ENCODE data around the gene MYO7B. TPM values are rescaled to one million over a fixed set of nuclear protein-coding genes. Genes with fewer than 3 reads are reported as not detected.
A peak's percentile ranks its signal among the peaks of the same experiment; 100 is the strongest.

Gene MYO7B
- total and polyA plus RNA-seq, 7 experiments from 2014 or later: 0.29 to 5.9 (median 1.3) TPM; not detected in 4

DNA sequence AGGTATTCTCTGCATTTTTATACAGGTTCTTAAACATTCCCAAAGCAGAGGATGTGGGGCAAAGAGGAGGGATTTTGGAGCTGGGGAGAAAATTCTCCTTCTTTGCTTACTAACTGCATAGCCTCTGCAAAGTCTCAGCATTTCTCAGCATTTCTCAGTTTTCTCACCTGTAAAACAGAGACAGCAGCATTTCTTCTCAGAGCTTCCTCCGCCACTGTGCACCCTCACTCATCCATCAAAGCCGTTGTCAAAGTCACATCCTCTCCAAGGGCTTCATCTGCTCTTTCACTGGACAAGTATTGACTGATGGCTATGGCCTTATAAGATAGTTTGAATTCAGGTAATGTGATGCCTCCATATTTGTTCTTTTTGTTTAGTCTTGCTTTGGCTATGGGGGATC is 17.4 kb downstream of the MYO7B start:
- ChIA-PET POLR2A (no interaction called here), CTCF (no interaction called here)
- Histone ChIP-seq H3K27ac (ENCODE audit: low read depth, low read length) (no peak overlapping the region), H3K4me1 (ENCODE audit: control insufficient read depth in 2 of 2, insufficient read depth in 2 of 2, low read length in 2 of 2) (no peaks in the 10 kb centered on the region), H3K27me3 (ENCODE audit: control insufficient read depth in 2 of 2, insufficient read depth in 2 of 2, low read length in 2 of 2) (no peaks in the 10 kb centered on the region), H3K4me3 (ENCODE audit: low read length) (no peak overlapping the region), H3K9me3 (ENCODE audit: control insufficient read depth in 2 of 3, low read length in 3 of 3) (no peaks in the 10 kb centered on the region), H3K36me3 (ENCODE audit: control insufficient read depth in 2 of 3, insufficient read depth in 3 of 3, low read length in 3 of 3) (no peaks in the 10 kb centered on the region)
- H3K27me3 Mint-ChIP-seq: peaks cover 9 to 69% (median 24%) of the 10 kb centered on the region in 5 donors
- no peak overlapping the region for H3K4me3 Mint-ChIP-seq
- H3K4me1 Mint-ChIP-seq: peaks cover 0 to 7% (median 0%) of the 10 kb centered on the region in 7 donors
- peaks cover 0 to 12% (median 8%) of the 10 kb centered on the region in 5 donors for H3K36me3 Mint-ChIP-seq
- peaks cover 4 to 25% (median 10%) of the 10 kb centered on the region in 11 donors for H3K9me3 Mint-ChIP-seq
- no peak for DNase-seq
- no peak overlapping the region for H3K27ac Mint-ChIP-seq
- intact Hi-C loops (cut with micrococcal nuclease): no loop called here
- no peak for ATAC-seq

DNA sequence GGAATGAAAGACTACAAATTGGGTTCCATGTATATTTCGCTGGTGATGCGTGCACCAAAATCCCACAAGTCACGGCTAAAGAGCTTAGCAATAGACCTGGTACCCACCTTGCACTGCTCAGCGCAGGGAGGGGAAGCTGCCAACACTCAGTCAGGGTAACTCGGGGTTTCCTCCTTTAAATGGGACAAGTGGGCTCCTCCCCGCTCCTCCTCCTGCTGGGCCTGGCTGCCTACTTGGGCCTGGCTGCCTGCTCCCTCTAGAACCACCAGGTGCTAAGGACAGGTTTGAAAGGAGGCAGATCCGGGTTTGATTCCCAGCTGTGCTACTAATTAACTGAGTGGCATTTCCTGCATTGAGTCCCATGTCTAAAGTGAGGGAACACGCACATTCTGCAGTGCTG is 23.4 kb downstream of the MYO7B start:
- Mint-ChIP-seq H3K4me3 (no peak overlapping the region), H3K27ac (no peak overlapping the region), H3K27me3 (peaks cover 0 to 69% (median 17%) of the 10 kb centered on the region in 5 donors), H3K36me3 (peaks cover 6 to 12% (median 7%) of the 10 kb centered on the region in 5 donors), H3K4me1 (peaks cover 0 to 20% (median 0%) of the 10 kb centered on the region in 7 donors), H3K9me3 (peaks cover 4 to 27% (median 11%) of the 10 kb centered on the region in 11 donors)
- H3K27ac ChIP-seq (ENCODE audit: low read depth, low read length): no peak overlapping the region
- ChIA-PET POLR2A (no interaction called here), CTCF (no interaction called here)
- H3K36me3 ChIP-seq (ENCODE audit: control insufficient read depth in 2 of 3, insufficient read depth in 3 of 3, low read length in 3 of 3): no peaks in the 10 kb centered on the region
- no peaks in the 10 kb centered on the region for H3K9me3 ChIP-seq (ENCODE audit: control insufficient read depth in 2 of 3, low read length in 3 of 3)
- H3K4me3 ChIP-seq (ENCODE audit: low read length): no peak overlapping the region
- no peak for ATAC-seq
- no peaks in the 10 kb centered on the region for H3K4me1 ChIP-seq (ENCODE audit: control insufficient read depth in 2 of 2, insufficient read depth in 2 of 2, low read length in 2 of 2)
- DNase-seq: no peak
- H3K27me3 ChIP-seq (ENCODE audit: control insufficient read depth in 2 of 2, insufficient read depth in 2 of 2, low read length in 2 of 2): no peaks in the 10 kb centered on the region
- intact Hi-C loops (cut with micrococcal nuclease): no loop called here

DNA sequence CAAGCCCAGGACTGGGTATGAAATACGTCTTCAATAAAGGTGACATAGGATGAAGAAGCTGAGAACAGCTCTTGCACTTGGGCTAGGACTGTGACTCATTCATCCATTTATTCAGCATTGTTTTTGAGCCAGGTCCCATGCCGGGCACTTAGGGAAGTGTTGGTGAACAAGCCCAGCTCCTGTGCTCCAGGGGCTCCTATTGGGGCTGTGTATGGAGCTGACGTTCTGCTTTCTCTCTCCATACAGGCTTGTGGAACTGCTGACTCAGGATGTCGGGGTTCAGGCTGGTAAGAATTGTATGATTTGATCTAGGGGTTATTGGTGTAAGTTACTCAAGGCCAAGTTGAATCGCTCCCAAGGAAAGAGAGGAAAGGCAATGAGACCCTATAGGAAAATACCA is 24.0 kb downstream of the MYO7B start:
- ATAC-seq (no peak), DNase-seq (no peak)
- Histone ChIP-seq H3K27me3 (ENCODE audit: control insufficient read depth in 2 of 2, insufficient read depth in 2 of 2, low read length in 2 of 2) (no peaks in the 10 kb centered on the region), H3K4me1 (ENCODE audit: control insufficient read depth in 2 of 2, insufficient read depth in 2 of 2, low read length in 2 of 2) (no peaks in the 10 kb centered on the region), H3K9me3 (ENCODE audit: control insufficient read depth in 2 of 3, low read length in 3 of 3) (no peaks in the 10 kb centered on the region), H3K27ac (ENCODE audit: low read depth, low read length) (no peak overlapping the region), H3K36me3 (ENCODE audit: control insufficient read depth in 2 of 3, insufficient read depth in 3 of 3, low read length in 3 of 3) (no peaks in the 10 kb centered on the region), H3K4me3 (ENCODE audit: low read length) (no peak overlapping the region)
- POLR2A ChIA-PET: no interaction called here
- intact Hi-C loops (cut with micrococcal nuclease): no loop called here
- Mint-ChIP-seq H3K27ac (no peak overlapping the region), H3K9me3 (peaks cover 4 to 27% (median 11%) of the 10 kb centered on the region in 11 donors), H3K4me1 (peaks cover 0 to 25% (median 0%) of the 10 kb centered on the region in 7 donors), H3K27me3 (peaks cover 0 to 68% (median 17%) of the 10 kb centered on the region in 5 donors), H3K36me3 (peaks cover 6 to 12% (median 7%) of the 10 kb centered on the region in 5 donors), H3K4me3 (no peak overlapping the region)
- CTCF ChIA-PET: no interaction called here

DNA sequence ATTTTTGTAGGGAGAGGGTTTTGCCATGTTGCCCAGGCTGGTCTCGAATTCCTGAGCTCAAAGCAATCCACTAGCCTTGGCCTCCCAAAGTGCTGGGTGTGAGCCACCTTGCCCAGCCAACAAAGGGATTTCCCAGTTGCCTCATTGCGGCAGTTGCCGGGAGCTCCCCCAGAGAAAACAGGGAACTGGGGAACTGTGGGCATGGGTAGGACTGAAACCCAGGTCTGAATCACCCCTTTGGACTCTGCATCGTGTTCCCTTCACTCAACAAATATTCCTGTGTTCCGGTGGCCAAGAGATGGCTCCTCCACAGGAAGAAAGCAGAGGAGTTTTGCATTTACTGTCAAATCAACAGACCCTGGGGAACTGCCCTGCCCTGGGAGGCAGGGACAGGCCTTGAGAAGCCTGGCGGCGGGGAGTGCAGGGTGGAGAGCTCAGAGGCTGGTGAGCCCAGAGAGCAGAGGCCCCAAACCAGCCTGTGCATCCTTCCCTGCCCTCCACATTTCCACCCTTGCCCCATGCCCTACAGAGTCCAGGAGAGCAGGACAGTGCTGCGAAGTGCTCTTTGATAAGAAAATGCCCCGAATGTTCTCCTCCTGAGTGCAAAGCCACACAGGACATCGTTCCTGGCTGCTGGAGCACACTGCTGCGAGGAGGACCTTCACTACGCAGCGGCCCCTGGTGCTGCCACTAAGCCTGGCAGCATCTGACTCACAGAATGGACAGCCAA is 24.9 kb downstream of the MYO7B start:
- ATAC-seq: no peak
- Mint-ChIP-seq H3K4me1 (peaks cover 0 to 21% (median 0%) of the 10 kb centered on the region in 7 donors), H3K27ac (no peak overlapping the region), H3K4me3 (no peak overlapping the region), H3K36me3 (peaks cover 6 to 12% (median 7%) of the 10 kb centered on the region in 5 donors), H3K9me3 (peaks cover 4 to 27% (median 11%) of the 10 kb centered on the region in 11 donors), H3K27me3 (peaks cover 0 to 59% (median 14%) of the 10 kb centered on the region in 5 donors)
- intact Hi-C loops (cut with micrococcal nuclease): no loop called here
- H3K27ac ChIP-seq (ENCODE audit: low read depth, low read length): no peak overlapping the region
- CTCF ChIA-PET: no interaction called here
- H3K36me3 ChIP-seq (ENCODE audit: control insufficient read depth in 2 of 3, insufficient read depth in 3 of 3, low read length in 3 of 3): no peaks in the 10 kb centered on the region
- DNase-seq: no peak
- H3K4me3 ChIP-seq (ENCODE audit: low read length): no peak overlapping the region
- H3K4me1 ChIP-seq (ENCODE audit: control insufficient read depth in 2 of 2, insufficient read depth in 2 of 2, low read length in 2 of 2): no peaks in the 10 kb centered on the region
- H3K9me3 ChIP-seq (ENCODE audit: control insufficient read depth in 2 of 3, low read length in 3 of 3): no peaks in the 10 kb centered on the region
- POLR2A ChIA-PET: no interaction called here
- no peaks in the 10 kb centered on the region for H3K27me3 ChIP-seq (ENCODE audit: control insufficient read depth in 2 of 2, insufficient read depth in 2 of 2, low read length in 2 of 2)

DNA sequence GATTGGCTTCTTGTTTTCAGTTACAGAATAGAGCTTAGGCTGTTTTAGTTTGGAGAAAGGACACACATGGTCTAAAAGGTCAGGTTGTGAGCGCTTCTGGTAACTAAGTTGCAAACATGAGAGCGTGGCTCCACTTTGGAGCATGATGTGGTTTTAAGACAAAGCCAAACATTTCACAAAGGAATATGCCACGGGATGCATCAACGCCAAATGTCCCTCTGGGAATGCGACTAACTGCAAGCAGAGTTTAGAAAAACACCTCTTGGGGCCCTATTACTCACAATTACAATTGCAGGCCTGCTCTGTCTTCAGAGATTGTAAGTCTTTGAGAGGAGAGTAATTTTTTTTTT is 25.4 kb downstream of the MYO7B start:
- ChIA-PET POLR2A (no interaction called here), CTCF (no interaction called here)
- H3K4me1 ChIP-seq (ENCODE audit: control insufficient read depth in 2 of 2, insufficient read depth in 2 of 2, low read length in 2 of 2): no peaks in the 10 kb centered on the region
- no peak overlapping the region for H3K4me3 Mint-ChIP-seq
- H3K9me3 ChIP-seq (ENCODE audit: control insufficient read depth in 2 of 3, low read length in 3 of 3): no peaks in the 10 kb centered on the region
- H3K27me3 Mint-ChIP-seq: peaks cover 0 to 54% (median 14%) of the 10 kb centered on the region in 5 donors
- H3K4me3 ChIP-seq (ENCODE audit: low read length): no peak overlapping the region
- H3K27ac Mint-ChIP-seq: no peak overlapping the region
- ATAC-seq (no peak), DNase-seq (no peak)
- peaks cover 4 to 22% (median 11%) of the 10 kb centered on the region in 11 donors for H3K9me3 Mint-ChIP-seq
- no peak overlapping the region for H3K27ac ChIP-seq (ENCODE audit: low read depth, low read length)
- H3K27me3 ChIP-seq (ENCODE audit: control insufficient read depth in 2 of 2, insufficient read depth in 2 of 2, low read length in 2 of 2): no peaks in the 10 kb centered on the region
- intact Hi-C loops (cut with micrococcal nuclease): no loop called here
- no peaks in the 10 kb centered on the region for H3K36me3 ChIP-seq (ENCODE audit: control insufficient read depth in 2 of 3, insufficient read depth in 3 of 3, low read length in 3 of 3)
- peaks cover 6 to 12% (median 7%) of the 10 kb centered on the region in 5 donors for H3K36me3 Mint-ChIP-seq
- peaks cover 0 to 20% (median 0%) of the 10 kb centered on the region in 7 donors for H3K4me1 Mint-ChIP-seq

DNA sequence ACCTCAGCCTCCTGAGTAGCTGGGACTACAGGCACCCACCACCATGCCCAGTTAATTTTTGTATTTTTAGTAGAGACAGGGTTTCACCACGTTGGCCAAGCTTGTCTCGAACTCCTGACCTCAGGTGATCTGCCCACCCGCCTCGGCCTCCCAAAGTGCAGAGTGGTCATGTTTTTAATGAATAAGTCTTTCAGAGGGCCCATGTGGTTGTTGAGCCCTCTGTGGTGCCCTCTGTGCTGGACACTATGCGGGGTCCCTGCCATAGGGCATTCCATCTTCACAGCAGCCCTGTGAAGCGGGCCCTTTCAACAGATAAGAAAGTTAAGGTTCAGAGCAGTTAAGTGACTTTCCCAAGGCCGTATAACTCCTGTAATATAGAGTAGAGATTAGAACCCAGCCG is 25.9 kb downstream of the MYO7B start:
- H3K27ac ChIP-seq (ENCODE audit: low read depth, low read length): no peak overlapping the region
- no peak overlapping the region for H3K4me3 Mint-ChIP-seq
- H3K9me3 ChIP-seq (ENCODE audit: control insufficient read depth in 2 of 3, low read length in 3 of 3): no peaks in the 10 kb centered on the region
- no peaks in the 10 kb centered on the region for H3K4me1 ChIP-seq (ENCODE audit: control insufficient read depth in 2 of 2, insufficient read depth in 2 of 2, low read length in 2 of 2)
- peaks cover 6 to 12% (median 7%) of the 10 kb centered on the region in 5 donors for H3K36me3 Mint-ChIP-seq
- no peak for ATAC-seq
- DNase-seq: no peak
- H3K4me3 ChIP-seq (ENCODE audit: low read length): no peak overlapping the region
- ChIA-PET POLR2A (no interaction called here), CTCF (interaction anchor here (0.6 kb wide), 1 partner anchor 221 kb away, joined by 3 read pairs; no protein-coding TSS in a partner anchor)
- peaks cover 4 to 18% (median 11%) of the 10 kb centered on the region in 11 donors for H3K9me3 Mint-ChIP-seq
- H3K27me3 Mint-ChIP-seq: peaks cover 0 to 51% (median 14%) of the 10 kb centered on the region in 5 donors
- no peaks in the 10 kb centered on the region for H3K36me3 ChIP-seq (ENCODE audit: control insufficient read depth in 2 of 3, insufficient read depth in 3 of 3, low read length in 3 of 3)
- H3K27me3 ChIP-seq (ENCODE audit: control insufficient read depth in 2 of 2, insufficient read depth in 2 of 2, low read length in 2 of 2): no peaks in the 10 kb centered on the region
- intact Hi-C loops (cut with micrococcal nuclease): no loop called here
- H3K4me1 Mint-ChIP-seq: peaks cover 0 to 20% (median 0%) of the 10 kb centered on the region in 7 donors
- no peak overlapping the region for H3K27ac Mint-ChIP-seq

DNA sequence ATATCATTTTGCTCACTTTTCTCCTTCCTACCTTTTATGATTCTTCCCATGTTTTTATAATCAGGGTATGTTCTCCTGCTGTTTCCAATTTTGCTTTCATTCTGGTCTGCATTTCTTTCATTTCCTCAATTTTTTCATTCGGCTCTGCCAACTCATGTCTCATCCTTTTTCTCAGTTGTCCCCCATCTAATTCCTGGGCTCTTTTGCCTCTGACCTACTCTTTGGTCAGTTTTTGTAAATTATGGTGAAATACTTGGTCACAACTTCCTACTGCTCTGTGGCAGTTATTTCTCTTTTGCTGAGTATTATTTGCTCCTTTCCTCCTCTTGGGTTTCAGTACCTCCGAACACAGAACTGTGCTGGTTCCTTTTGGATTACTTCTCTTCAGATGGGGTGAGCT is 27.5 kb downstream of the MYO7B start:
- no peak overlapping the region for H3K4me3 Mint-ChIP-seq
- no peak for ATAC-seq
- POLR2A ChIA-PET: no interaction called here

More for the DNA sequence above, 27.5 kb downstream of the MYO7B start:
- Histone ChIP-seq H3K36me3 (ENCODE audit: control insufficient read depth in 2 of 3, insufficient read depth in 3 of 3, low read length in 3 of 3) (no peaks in the 10 kb centered on the region), H3K27me3 (ENCODE audit: control insufficient read depth in 2 of 2, insufficient read depth in 2 of 2, low read length in 2 of 2) (no peaks in the 10 kb centered on the region), H3K9me3 (ENCODE audit: control insufficient read depth in 2 of 3, low read length in 3 of 3) (no peaks in the 10 kb centered on the region), H3K27ac (ENCODE audit: low read depth, low read length) (no peak overlapping the region), H3K4me3 (ENCODE audit: low read length) (no peak overlapping the region), H3K4me1 (ENCODE audit: control insufficient read depth in 2 of 2, insufficient read depth in 2 of 2, low read length in 2 of 2) (no peaks in the 10 kb centered on the region)
- Mint-ChIP-seq H3K27me3 (peaks cover 0 to 47% (median 2%) of the 10 kb centered on the region in 5 donors), H3K36me3 (peaks cover 0 to 7% (median 0%) of the 10 kb centered on the region in 5 donors), H3K27ac (peak overlapping the region in 1 of 9 donors; percentile 52), H3K4me1 (peaks cover 0 to 20% (median 0%) of the 10 kb centered on the region in 7 donors), H3K9me3 (peaks cover 0 to 5% (median 2%) of the 10 kb centered on the region in 11 donors)
- CTCF ChIA-PET: no interaction called here
- no peak for DNase-seq
- intact Hi-C loops (cut with micrococcal nuclease): loop anchor here in 1 of 2 donors (1.0 kb wide), 1 partner anchor 37 kb away; the partner anchor contains the start of gene IWS1
